K562 (cell line): ENCODE measurements around the gene RTP3. TPM values are rescaled to one million over a fixed set of nuclear protein-coding genes. Genes with fewer than 3 reads are reported as not detected.

Experiments used
- CTBP1 ChIP-seq: fragments of 450-650 bp; IDR thresholded peaks from 2 replicates; pipeline ENCODE4 v1.6.1; 2016; ENCODE audit warnings: borderline replicate concordance
- CXXC5 ChIP-seq: fragments of 250-450 bp; sonication (Bioruptor Pico); IDR thresholded peaks from 2 replicates; pipeline ENCODE4 v1.8.0; 2022; ENCODE audit warnings: inconsistent platforms, mild to moderate bottlenecking, moderate library complexity
- KLF16 ChIP-seq: IDR thresholded peaks from 2 replicates; pipeline ENCODE4 v1.6.1; 2016; ENCODE audit warnings: antibody characterized with exemption
- NFXL1 ChIP-seq: fragments of 450-650 bp; formaldehyde crosslinking; IDR thresholded peaks from 2 replicates; pipeline ENCODE4 v1.4.0; 2021; ENCODE audit warnings: mild to moderate bottlenecking
- PHB ChIP-seq: fragments of 250-450 bp; sonication (Bioruptor Pico); IDR thresholded peaks from 2 replicates; pipeline ENCODE4 v1.5.0; 2021
- RAD21 ChIP-seq, 2 experiments: fragments of 250-450 bp in 1 of 2; fragments of 450-650 bp in 1 of 2; sonication (Bioruptor Pico) in 1 of 2; formaldehyde crosslinking in 1 of 2; IDR thresholded peaks in 1 of 2; conservative IDR thresholded peaks in 1 of 2; 2 replicates each; pipeline versions ENCODE4 v1.4.0 to v1.8.0; 2020 to 2022; ENCODE audit warnings: mild to moderate bottlenecking in 2 of 2, moderate library complexity in 1 of 2
- SMC3 ChIP-seq: conservative IDR thresholded peaks from 2 replicates; pipeline ENCODE4 v1.6.1; 2011; ENCODE audit warnings: low read depth, low read length, improper control_type of control experiment; ENCODE audit not compliant: insufficient read depth
- TEAD4 ChIP-seq, 2 experiments: sonication (generic) in 1 of 2; formaldehyde crosslinking in 1 of 2; IDR thresholded peaks; 2 replicates each; pipeline versions ENCODE4 v1.6.1 to v1.8.0; 2012 to 2022; ENCODE audit warnings: borderline replicate concordance in 1 of 2, inconsistent platforms in 1 of 2, low read length in 1 of 2, mild to moderate bottlenecking in 1 of 2, missing genetic modification reagents in 1 of 2
- ZBTB17 ChIP-seq: fragments of 450-650 bp; formaldehyde crosslinking; IDR thresholded peaks from 2 replicates; pipeline ENCODE4 v1.4.0; 2020; ENCODE audit warnings: mild to moderate bottlenecking
- ZNF134 ChIP-seq: fragments of 250-450 bp; sonication (Bioruptor Pico); conservative IDR thresholded peaks from 2 replicates; pipeline ENCODE4 v1.4.0; 2020
- polyA plus RNA-seq, 8 experiments: library from polyadenylated mRNA; depleted of rRNA in 4 of 8; stranded (reverse) in 5 of 8; unstranded in 3 of 8; fragments of >200 nt; fragmentation: Nextera tagmentation in 2 of 8; fragmentation: Illumina TruSeq in 1 of 8; extraction: Ambion mirVana in 2 of 8; extraction: Trizol in 1 of 8; gene quantifications; 2 replicates each; pipeline versions ENCODE4 v1.2.1 to v1.2.3, GENCODE V29; 2011 to 2014; ENCODE audit warnings: inconsistent platforms in 1 of 8, missing spikeins in 1 of 8
- total RNA-seq, 7 experiments: library from RNA; depleted of rRNA in 6 of 7; stranded (reverse); fragments of >200 nt in 6 of 7; fragmentation: Illumina TruSeq in 2 of 7; extraction: Trizol in 2 of 7; gene quantifications; 2 replicates each; pipeline versions ENCODE4 v1.2.1 to v1.2.3, GENCODE V29; 2011 to 2021; ENCODE audit warnings: low replicate concordance in 1 of 7
- TF ChIP-seq, protein P1 (sequence below), 3 experiments: IDR thresholded peaks in 2 of 3; conservative IDR thresholded peaks in 1 of 3; 2 replicates each; pipeline ENCODE4 v1.5.1; 2011 to 2012; ENCODE audit warnings: low read length in 3 of 3, mild to moderate bottlenecking in 3 of 3, control low read depth in 2 of 3, improper control_type of control experiment in 1 of 3, inconsistent platforms in 1 of 3, low read depth in 1 of 3, mixed read lengths in 1 of 3, moderate library complexity in 1 of 3; ENCODE audit not compliant: insufficient read depth in 2 of 3
- TF ChIP-seq, protein P2 (sequence below): fragments of 450-650 bp; formaldehyde crosslinking; IDR thresholded peaks from 2 replicates; pipeline ENCODE4 v1.4.0; 2020; ENCODE audit warnings: mild to moderate bottlenecking, moderate library complexity
- TF ChIP-seq, protein P3 (sequence below), 2 experiments: fragments of 450-650 bp; formaldehyde crosslinking in 1 of 2; IDR thresholded peaks; 2 replicates each; pipeline versions ENCODE4 v1.4.0 to v1.6.1; 2014 to 2020; ENCODE audit warnings: mild to moderate bottlenecking in 2 of 2, borderline replicate concordance in 1 of 2, low read depth in 1 of 2

RTP3 gene
- total and polyA plus RNA-seq, 9 of the 15 experiments (the other 6 are each of a cell fraction or from before 2014, with no cell fraction given): not detected

DNA sequence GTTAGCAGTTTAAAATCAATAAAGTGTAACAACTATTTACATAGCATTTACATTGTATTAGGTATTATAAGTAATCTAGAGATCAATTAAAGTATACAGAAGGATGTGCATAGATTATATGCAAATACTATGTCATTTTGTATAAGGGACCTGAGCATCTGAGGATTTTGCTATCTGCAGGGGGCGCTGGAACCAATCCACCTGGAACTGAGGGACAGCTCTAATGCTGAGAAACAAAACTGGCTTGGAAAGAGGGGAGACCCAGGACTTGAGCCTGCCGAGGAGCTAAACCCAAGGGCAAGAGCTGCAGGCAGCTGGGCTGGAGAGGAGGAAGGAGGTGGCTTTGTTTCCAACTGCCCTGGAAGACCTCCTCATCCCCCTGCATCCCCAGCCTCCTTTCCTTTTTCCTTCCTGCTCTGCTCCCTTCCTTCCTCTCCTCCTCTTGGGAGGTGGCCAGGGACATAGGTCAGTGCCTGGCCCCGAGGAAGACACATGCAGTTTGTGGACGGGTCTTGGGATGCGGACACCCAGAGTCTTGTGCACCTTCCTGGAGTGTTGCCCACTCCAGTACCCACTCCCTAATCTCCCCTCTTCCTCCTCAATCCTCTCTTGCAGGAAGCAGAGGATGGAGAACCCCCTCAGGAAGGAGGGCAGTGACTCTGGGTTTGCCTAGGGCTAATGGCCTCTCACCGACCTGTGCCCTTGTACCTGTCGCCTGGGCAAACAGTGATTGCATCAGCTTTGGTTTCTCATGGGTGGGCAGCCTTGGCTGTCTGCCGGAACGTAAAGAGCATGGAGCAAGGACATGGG lies 825 bp upstream of the RTP3 start (continued):
- TF ChIP-seq CTBP1: peak; percentile 14; the same call in 1 of the 2 replicates
- TF ChIP-seq PHB (CRISPR knock-in tag): peak; percentile 71; the same call in 1 of the 2 replicates
- TF ChIP-seq, protein P1, sequence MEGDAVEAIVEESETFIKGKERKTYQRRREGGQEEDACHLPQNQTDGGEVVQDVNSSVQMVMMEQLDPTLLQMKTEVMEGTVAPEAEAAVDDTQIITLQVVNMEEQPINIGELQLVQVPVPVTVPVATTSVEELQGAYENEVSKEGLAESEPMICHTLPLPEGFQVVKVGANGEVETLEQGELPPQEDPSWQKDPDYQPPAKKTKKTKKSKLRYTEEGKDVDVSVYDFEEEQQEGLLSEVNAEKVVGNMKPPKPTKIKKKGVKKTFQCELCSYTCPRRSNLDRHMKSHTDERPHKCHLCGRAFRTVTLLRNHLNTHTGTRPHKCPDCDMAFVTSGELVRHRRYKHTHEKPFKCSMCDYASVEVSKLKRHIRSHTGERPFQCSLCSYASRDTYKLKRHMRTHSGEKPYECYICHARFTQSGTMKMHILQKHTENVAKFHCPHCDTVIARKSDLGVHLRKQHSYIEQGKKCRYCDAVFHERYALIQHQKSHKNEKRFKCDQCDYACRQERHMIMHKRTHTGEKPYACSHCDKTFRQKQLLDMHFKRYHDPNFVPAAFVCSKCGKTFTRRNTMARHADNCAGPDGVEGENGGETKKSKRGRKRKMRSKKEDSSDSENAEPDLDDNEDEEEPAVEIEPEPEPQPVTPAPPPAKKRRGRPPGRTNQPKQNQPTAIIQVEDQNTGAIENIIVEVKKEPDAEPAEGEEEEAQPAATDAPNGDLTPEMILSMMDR (IDR thresholded peaks at IDR 0.05 in 2 of 3, conservative IDR thresholded peaks at IDR 0.05 in 1 of 3; ENCODE audit: insufficient read depth in 2 of 3, low read depth in 1 of 3, low read length in 3 of 3): peak; percentile 75 to 88 (median 85)
- no peak for TF ChIP-seq ZNF134
- TF ChIP-seq KLF16: 0 out of 2 replicates have a peak, but pooled peaks have one; percentile 5
- TF ChIP-seq NFXL1 (CRISPR knock-in tag): no peak
- 0 out of 2 replicates have a peak, but pooled peaks have one; percentile 5 for TF ChIP-seq TEAD4 (IDR thresholded peaks at IDR 0.05; ENCODE audit: low read length)
- no peak for TF ChIP-seq TEAD4 (CRISPR knock-in tag; IDR thresholded peaks at IDR 0.05; ENCODE audit: borderline replicate concordance)
- TF ChIP-seq, protein P2, sequence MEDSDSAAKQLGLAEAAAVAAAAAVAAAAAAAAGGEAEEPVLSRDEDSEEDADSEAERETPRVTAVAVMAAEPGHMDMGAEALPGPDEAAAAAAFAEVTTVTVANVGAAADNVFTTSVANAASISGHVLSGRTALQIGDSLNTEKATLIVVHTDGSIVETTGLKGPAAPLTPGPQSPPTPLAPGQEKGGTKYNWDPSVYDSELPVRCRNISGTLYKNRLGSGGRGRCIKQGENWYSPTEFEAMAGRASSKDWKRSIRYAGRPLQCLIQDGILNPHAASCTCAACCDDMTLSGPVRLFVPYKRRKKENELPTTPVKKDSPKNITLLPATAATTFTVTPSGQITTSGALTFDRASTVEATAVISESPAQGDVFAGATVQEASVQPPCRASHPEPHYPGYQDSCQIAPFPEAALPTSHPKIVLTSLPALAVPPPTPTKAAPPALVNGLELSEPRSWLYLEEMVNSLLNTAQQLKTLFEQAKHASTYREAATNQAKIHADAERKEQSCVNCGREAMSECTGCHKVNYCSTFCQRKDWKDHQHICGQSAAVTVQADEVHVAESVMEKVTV (CRISPR knock-in tag): peak; percentile 60
- TF ChIP-seq RAD21 (CRISPR knock-in tag; conservative IDR thresholded peaks at IDR 0.05 in 1 of 2, IDR thresholded peaks at IDR 0.05 in 1 of 2): peak; percentile 73 to 86
- 0 out of 2 replicates have a peak, but pooled peaks have one; percentile 19 for TF ChIP-seq CXXC5 (CRISPR knock-in tag)
- TF ChIP-seq, protein P3, sequence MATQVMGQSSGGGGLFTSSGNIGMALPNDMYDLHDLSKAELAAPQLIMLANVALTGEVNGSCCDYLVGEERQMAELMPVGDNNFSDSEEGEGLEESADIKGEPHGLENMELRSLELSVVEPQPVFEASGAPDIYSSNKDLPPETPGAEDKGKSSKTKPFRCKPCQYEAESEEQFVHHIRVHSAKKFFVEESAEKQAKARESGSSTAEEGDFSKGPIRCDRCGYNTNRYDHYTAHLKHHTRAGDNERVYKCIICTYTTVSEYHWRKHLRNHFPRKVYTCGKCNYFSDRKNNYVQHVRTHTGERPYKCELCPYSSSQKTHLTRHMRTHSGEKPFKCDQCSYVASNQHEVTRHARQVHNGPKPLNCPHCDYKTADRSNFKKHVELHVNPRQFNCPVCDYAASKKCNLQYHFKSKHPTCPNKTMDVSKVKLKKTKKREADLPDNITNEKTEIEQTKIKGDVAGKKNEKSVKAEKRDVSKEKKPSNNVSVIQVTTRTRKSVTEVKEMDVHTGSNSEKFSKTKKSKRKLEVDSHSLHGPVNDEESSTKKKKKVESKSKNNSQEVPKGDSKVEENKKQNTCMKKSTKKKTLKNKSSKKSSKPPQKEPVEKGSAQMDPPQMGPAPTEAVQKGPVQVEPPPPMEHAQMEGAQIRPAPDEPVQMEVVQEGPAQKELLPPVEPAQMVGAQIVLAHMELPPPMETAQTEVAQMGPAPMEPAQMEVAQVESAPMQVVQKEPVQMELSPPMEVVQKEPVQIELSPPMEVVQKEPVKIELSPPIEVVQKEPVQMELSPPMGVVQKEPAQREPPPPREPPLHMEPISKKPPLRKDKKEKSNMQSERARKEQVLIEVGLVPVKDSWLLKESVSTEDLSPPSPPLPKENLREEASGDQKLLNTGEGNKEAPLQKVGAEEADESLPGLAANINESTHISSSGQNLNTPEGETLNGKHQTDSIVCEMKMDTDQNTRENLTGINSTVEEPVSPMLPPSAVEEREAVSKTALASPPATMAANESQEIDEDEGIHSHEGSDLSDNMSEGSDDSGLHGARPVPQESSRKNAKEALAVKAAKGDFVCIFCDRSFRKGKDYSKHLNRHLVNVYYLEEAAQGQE (IDR thresholded peaks at IDR 0.05; ENCODE audit: borderline replicate concordance): peak; percentile 88; the same call in 1 of the 2 replicates
- TF ChIP-seq, protein P3 (CRISPR knock-in tag; IDR thresholded peaks at IDR 0.05; ENCODE audit: low read depth): no peak
- TF ChIP-seq SMC3: peak; percentile 43; the same call in 1 of the 2 replicates
- TF ChIP-seq ZBTB17 (CRISPR knock-in tag): 0 out of 2 replicates have a peak, but pooled peaks have one; percentile 56
